ENCODE data around the gene ATP5PO. TPM values are rescaled to one million over a fixed set of nuclear protein-coding genes. Genes with fewer than 3 reads are reported as not detected.

Gene ATP5PO
- total and polyA plus RNA-seq, 2 of the 13 experiments (the other 11 are each of a cell fraction or from before 2014, with no cell fraction given): 256 to 297 TPM

DNA sequence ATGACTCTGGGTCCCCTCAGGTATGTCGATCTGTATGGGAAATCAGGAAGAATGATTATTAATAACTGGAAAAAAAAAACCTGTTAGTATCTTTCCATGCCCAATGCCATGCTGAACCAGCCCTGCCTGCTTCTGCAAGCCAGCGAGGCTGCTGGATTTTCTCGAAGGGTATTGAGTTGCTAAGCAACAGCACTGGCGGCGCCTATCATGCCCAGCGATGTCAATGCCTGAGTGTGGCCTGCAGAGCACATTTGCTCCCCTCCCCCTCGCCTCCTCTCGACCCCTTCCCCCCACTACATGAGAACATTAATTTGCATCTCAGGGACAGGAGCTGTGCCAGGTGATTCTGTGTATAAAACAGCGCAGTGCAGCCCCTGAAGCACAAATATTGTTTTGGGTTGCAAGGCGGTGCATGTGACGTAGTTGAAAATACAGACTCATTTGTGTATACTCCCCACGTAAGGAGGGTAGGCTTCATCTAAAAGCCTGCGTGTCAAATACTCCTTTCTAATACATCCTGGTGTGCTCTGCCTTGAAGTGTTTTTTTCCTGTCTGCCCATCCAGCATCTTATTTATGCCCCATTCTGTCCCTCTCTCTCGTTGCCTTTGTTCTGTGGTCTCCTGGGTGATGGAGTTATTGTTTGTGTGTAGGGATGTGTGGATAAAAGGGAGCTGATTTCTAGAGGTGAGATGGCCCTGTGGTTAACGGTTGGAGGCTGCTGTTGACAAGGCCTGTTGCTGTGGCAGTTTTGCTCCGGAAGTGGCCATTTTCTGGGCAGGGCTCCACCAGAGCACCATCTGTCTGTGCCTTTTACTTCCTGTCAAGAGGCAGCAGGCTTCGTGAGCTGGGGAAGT lies 32.7 kb upstream of the ATP5PO start (continued):
- TF ChIP-seq FOXC1 (CRISPR knock-in tag; IDR thresholded peaks at IDR 0.05; ENCODE audit: borderline replicate concordance) (no peak), MXI1 (IDR thresholded peaks at IDR 0.05; ENCODE audit: borderline replicate concordance, low read depth, low read length) (peak; percentile 92; the same call in 2 of the 3 replicates), ZFX (CRISPR knock-in tag; IDR thresholded peaks at IDR 0.05; ENCODE audit: low read depth) (0 out of 2 replicates have a peak, but pooled peaks have one; percentile 4), ZNF775 (CRISPR knock-in tag; IDR thresholded peaks at IDR 0.05; ENCODE audit: borderline replicate concordance) (no peak), ZNF629 (CRISPR knock-in tag; conservative IDR thresholded peaks at IDR 0.05) (no peak), GPN1 (CRISPR knock-in tag; IDR thresholded peaks at IDR 0.05; ENCODE audit: borderline replicate concordance) (no peak), MED1 (CRISPR knock-in tag; IDR thresholded peaks at IDR 0.05) (no peak), DNMT3B (CRISPR knock-in tag; conservative IDR thresholded peaks at IDR 0.05) (no peak), TGIF2 (CRISPR knock-in tag; IDR thresholded peaks at IDR 0.05) (peak; percentile 47; the same call in 1 of the 2 replicates), ZNF274 (CRISPR knock-in tag; IDR thresholded peaks at IDR 0.05) (no peak), MYNN (CRISPR knock-in tag; IDR thresholded peaks at IDR 0.05; ENCODE audit: low read depth) (0 out of 2 replicates have a peak, but pooled peaks have one; percentile 58), HNRNPL (IDR thresholded peaks at IDR 0.05; ENCODE audit: low read depth, low read length) (0 out of 2 replicates have a peak, but pooled peaks have one; percentile 32), ZNF598 (CRISPR knock-in tag; IDR thresholded peaks at IDR 0.05; ENCODE audit: borderline replicate concordance) (no peak), NR2C2 (CRISPR knock-in tag; IDR thresholded peaks at IDR 0.05; ENCODE audit: borderline replicate concordance) (no peak), RFX3 (CRISPR knock-in tag; IDR thresholded peaks at IDR 0.05) (peak; percentile 69), MIXL1 (CRISPR knock-in tag; IDR thresholded peaks at IDR 0.05) (no peak), RCOR2 (CRISPR knock-in tag; IDR thresholded peaks at IDR 0.05) (no peak), ZNF451 (CRISPR knock-in tag; IDR thresholded peaks at IDR 0.05) (no peak), ZNF383 (CRISPR knock-in tag; IDR thresholded peaks at IDR 0.05; ENCODE audit: borderline replicate concordance) (no peak), TSC22D2 (CRISPR knock-in tag; IDR thresholded peaks at IDR 0.05; ENCODE audit: borderline replicate concordance) (no peak)
- TF ChIP-seq, protein P1, sequence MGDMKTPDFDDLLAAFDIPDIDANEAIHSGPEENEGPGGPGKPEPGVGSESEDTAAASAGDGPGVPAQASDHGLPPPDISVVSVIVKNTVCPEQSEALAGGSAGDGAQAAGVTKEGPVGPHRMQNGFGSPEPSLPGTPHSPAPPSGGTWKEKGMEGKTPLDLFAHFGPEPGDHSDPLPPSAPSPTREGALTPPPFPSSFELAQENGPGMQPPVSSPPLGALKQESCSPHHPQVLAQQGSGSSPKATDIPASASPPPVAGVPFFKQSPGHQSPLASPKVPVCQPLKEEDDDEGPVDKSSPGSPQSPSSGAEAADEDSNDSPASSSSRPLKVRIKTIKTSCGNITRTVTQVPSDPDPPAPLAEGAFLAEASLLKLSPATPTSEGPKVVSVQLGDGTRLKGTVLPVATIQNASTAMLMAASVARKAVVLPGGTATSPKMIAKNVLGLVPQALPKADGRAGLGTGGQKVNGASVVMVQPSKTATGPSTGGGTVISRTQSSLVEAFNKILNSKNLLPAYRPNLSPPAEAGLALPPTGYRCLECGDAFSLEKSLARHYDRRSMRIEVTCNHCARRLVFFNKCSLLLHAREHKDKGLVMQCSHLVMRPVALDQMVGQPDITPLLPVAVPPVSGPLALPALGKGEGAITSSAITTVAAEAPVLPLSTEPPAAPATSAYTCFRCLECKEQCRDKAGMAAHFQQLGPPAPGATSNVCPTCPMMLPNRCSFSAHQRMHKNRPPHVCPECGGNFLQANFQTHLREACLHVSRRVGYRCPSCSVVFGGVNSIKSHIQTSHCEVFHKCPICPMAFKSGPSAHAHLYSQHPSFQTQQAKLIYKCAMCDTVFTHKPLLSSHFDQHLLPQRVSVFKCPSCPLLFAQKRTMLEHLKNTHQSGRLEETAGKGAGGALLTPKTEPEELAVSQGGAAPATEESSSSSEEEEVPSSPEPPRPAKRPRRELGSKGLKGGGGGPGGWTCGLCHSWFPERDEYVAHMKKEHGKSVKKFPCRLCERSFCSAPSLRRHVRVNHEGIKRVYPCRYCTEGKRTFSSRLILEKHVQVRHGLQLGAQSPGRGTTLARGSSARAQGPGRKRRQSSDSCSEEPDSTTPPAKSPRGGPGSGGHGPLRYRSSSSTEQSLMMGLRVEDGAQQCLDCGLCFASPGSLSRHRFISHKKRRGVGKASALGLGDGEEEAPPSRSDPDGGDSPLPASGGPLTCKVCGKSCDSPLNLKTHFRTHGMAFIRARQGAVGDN (CRISPR knock-in tag; IDR thresholded peaks at IDR 0.05): no peak
- TF ChIP-seq, protein P2, sequence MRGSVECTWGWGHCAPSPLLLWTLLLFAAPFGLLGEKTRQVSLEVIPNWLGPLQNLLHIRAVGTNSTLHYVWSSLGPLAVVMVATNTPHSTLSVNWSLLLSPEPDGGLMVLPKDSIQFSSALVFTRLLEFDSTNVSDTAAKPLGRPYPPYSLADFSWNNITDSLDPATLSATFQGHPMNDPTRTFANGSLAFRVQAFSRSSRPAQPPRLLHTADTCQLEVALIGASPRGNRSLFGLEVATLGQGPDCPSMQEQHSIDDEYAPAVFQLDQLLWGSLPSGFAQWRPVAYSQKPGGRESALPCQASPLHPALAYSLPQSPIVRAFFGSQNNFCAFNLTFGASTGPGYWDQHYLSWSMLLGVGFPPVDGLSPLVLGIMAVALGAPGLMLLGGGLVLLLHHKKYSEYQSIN (CRISPR knock-in tag; IDR thresholded peaks at IDR 0.05; ENCODE audit: borderline replicate concordance): no peak
- TF ChIP-seq, protein P3, sequence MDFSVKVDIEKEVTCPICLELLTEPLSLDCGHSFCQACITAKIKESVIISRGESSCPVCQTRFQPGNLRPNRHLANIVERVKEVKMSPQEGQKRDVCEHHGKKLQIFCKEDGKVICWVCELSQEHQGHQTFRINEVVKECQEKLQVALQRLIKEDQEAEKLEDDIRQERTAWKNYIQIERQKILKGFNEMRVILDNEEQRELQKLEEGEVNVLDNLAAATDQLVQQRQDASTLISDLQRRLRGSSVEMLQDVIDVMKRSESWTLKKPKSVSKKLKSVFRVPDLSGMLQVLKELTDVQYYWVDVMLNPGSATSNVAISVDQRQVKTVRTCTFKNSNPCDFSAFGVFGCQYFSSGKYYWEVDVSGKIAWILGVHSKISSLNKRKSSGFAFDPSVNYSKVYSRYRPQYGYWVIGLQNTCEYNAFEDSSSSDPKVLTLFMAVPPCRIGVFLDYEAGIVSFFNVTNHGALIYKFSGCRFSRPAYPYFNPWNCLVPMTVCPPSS (IDR thresholded peaks at IDR 0.05): no peak
